ENCODE results near the gene ARVCF. TPM values are rescaled to one million over a fixed set of nuclear protein-coding genes. Genes with fewer than 3 reads are reported as not detected.

ARVCF gene
- total and polyA plus RNA-seq, 9 donors: 55.5 to 117 (median 82.2) TPM

- Histone ChIP-seq H3K9me3 (replicated peaks; ENCODE audit: control insufficient read depth, low read depth, low read length) (no peaks in the 10 kb centered on the region), H3K36me3 (ENCODE audit: control insufficient read depth, insufficient read depth, low read length) (peaks cover 88% of the 10 kb centered on the region), H3K27me3 (ENCODE audit: control insufficient read depth, insufficient read depth, low read length) (no peaks in the 10 kb centered on the region), H3K27ac (ENCODE audit: low read length) (peak overlapping the region; percentile 59), H3K4me1 (ENCODE audit: control insufficient read depth, insufficient read depth, low read length) (peaks cover 63% of the 10 kb centered on the region), H3K4me3 (ENCODE audit: low read length) (no peak overlapping the region)
- no peak for DNase-seq
- 83% methylated on average over 11 of the region's 15 CpGs for WGBS (ENCODE audit: insufficient coverage)
Observed at GRCh38 chr22:19964701-19965386, 51.8 kb downstream of the ARVCF start.

DNA sequence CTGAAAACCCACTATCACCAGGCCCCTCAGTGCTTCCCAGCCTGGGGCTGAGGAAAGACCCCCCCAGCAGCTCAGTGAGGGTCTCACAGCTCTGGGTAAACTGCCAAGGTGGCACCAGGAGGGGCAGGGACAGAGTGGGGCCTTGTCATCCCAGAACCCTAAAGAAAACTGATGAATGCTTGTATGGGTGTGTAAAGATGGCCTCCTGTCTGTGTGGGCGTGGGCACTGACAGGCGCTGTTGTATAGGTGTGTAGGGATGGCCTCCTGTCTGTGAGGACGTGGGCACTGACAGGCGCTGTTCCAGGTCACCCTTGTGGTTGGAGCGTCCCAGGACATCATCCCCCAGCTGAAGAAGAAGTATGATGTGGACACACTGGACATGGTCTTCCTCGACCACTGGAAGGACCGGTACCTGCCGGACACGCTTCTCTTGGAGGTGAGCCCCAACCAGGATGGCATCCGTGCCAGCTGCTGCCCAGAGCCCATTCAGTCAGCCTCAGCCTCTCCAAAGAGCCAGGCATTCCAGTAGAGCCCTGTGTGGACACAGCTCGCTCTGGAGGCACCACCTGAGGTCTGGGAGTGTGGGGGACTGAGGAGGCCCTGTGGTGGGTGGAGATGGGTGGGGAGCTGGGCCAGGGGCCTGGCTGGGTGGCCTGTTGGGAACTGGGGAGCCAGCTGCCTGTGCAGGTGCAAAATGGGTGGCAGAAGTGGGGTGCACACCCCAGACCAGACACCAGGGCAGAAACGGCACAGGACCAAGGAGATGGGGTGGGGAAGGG, 52.6 kb downstream of the ARVCF start:
- no peaks in the 10 kb centered on the region for H3K9me3 ChIP-seq (replicated peaks; ENCODE audit: control insufficient read depth, low read depth, low read length)
- no peaks in the 10 kb centered on the region for H3K27me3 ChIP-seq (ENCODE audit: control insufficient read depth, insufficient read depth, low read length)
- H3K27ac ChIP-seq (ENCODE audit: low read length): no peak overlapping the region
- peaks cover 63% of the 10 kb centered on the region for H3K4me1 ChIP-seq (ENCODE audit: control insufficient read depth, insufficient read depth, low read length)
- peaks cover 80% of the 10 kb centered on the region for H3K36me3 ChIP-seq (ENCODE audit: control insufficient read depth, insufficient read depth, low read length)
- DNase-seq: no peak
- WGBS (ENCODE audit: insufficient coverage): 93% methylated on average over 11 of the region's 12 CpGs
- no peak overlapping the region for H3K4me3 ChIP-seq (ENCODE audit: low read length)

DNA sequence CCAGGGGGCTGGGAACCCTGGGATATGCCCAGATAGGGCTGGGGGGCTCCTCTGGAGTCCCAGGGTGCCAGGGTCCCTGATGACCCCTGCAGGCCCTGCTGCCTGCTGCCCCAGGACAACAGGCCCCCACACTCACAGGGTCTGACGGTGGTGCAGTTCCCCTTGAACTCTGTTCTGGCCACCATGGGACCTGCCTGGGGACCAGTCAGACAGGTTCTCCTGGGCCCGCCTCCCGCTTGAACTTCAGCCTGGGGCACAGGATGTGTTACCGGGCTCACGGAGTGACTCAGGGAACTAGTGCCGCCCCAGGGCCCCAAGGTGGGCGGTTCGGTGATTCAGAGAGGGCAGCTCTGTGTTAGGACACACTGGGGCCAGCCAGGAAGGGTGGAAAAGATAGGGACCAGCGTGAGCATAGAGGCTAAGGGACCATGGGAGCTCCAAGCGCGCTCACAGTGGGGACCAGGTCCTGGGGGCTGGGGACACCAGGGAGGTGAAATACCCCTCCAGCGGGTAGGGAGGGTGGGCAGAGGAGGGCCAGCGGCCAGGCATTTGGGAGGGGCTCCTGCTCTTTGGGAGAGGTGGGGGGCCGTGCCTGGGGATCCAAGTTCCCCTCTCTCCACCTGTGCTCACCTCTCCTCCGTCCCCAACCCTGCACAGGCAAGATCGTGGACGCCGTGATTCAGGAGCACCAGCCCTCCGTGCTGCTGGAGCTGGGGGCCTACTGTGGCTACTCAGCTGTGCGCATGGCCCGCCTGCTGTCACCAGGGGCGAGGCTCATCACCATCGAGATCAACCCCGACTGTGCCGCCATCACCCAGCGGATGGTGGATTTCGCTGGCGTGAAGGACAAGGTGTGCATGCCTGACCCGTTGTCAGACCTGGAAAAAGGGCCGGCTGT, 53.5 kb downstream of the ARVCF start:
- peaks cover 73% of the 10 kb centered on the region for H3K36me3 ChIP-seq (ENCODE audit: control insufficient read depth, insufficient read depth, low read length)

DNA sequence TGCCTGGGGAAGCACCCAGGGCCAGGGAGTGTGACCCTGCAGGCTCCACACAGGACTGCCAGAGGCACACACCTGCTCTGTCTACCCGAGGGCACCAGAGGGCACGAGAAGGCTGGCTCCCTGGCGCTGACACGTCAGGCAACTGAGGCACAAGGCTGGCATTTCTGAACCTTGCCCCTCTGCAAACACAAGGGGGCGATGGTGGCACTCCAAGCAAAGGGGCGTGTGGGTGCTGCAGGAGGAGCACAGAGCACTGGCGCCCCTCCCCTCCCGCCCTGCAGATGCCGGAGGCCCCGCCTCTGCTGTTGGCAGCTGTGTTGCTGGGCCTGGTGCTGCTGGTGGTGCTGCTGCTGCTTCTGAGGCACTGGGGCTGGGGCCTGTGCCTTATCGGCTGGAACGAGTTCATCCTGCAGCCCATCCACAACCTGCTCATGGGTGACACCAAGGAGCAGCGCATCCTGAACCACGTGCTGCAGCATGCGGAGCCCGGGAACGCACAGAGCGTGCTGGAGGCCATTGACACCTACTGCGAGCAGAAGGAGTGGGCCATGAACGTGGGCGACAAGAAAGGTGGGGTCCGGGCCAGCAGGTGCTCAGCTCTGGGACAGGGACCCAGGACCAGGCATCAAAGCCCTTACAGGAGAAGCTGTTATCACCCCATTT, 54.2 kb downstream of the ARVCF start:
- H3K27me3 ChIP-seq (ENCODE audit: control insufficient read depth, insufficient read depth, low read length): no peaks in the 10 kb centered on the region
- peaks cover 65% of the 10 kb centered on the region for H3K36me3 ChIP-seq (ENCODE audit: control insufficient read depth, insufficient read depth, low read length)
- H3K27ac ChIP-seq (ENCODE audit: low read length): no peak overlapping the region
- 46% methylated on average over 20 of the region's 22 CpGs for WGBS (ENCODE audit: insufficient coverage)
- peaks cover 64% of the 10 kb centered on the region for H3K4me1 ChIP-seq (ENCODE audit: control insufficient read depth, insufficient read depth, low read length)
- H3K9me3 ChIP-seq (replicated peaks; ENCODE audit: control insufficient read depth, low read depth, low read length): no peaks in the 10 kb centered on the region
- no peak overlapping the region for H3K4me3 ChIP-seq (ENCODE audit: low read length)
- peak; percentile 77 for DNase-seq

More for the DNA sequence above, 53.5 kb downstream of the ARVCF start:
- no peak for DNase-seq
- Histone ChIP-seq H3K27ac (ENCODE audit: low read length) (no peak overlapping the region), H3K27me3 (ENCODE audit: control insufficient read depth, insufficient read depth, low read length) (no peaks in the 10 kb centered on the region), H3K4me3 (ENCODE audit: low read length) (no peak overlapping the region), H3K9me3 (replicated peaks; ENCODE audit: control insufficient read depth, low read depth, low read length) (no peaks in the 10 kb centered on the region), H3K4me1 (ENCODE audit: control insufficient read depth, insufficient read depth, low read length) (peaks cover 69% of the 10 kb centered on the region)
- 71% methylated on average over 26 of the region's 30 CpGs for WGBS (ENCODE audit: insufficient coverage)

DNA sequence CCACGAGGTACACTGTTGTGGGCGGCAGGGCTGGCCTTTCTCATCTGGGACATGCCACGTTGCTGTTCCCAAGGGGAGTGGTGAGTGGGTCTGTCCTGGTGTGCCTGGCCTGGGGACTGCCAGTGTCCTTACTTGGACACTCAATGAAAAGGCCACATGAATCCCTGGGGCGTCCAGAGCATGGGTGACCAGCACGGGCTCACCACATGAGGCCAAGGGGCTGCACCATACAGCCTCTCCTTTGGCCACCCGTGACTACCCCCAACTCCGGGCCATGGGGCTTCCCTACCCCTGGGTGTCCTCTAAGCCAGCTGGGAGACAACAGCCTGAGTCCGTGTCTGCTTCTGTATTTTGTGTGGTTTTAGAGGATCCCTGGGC, 54.8 kb downstream of the ARVCF start:
- no peaks in the 10 kb centered on the region for H3K9me3 ChIP-seq (replicated peaks; ENCODE audit: control insufficient read depth, low read depth, low read length)
- peaks cover 61% of the 10 kb centered on the region for H3K4me1 ChIP-seq (ENCODE audit: control insufficient read depth, insufficient read depth, low read length)
- H3K27me3 ChIP-seq (ENCODE audit: control insufficient read depth, insufficient read depth, low read length): no peaks in the 10 kb centered on the region
- peaks cover 60% of the 10 kb centered on the region for H3K36me3 ChIP-seq (ENCODE audit: control insufficient read depth, insufficient read depth, low read length)
- WGBS (ENCODE audit: insufficient coverage): 93% methylated on average over 3 of the region's 8 CpGs
- H3K27ac ChIP-seq (ENCODE audit: low read length): no peak overlapping the region
- H3K4me3 ChIP-seq (ENCODE audit: low read length): no peak overlapping the region
- no peak for DNase-seq

DNA sequence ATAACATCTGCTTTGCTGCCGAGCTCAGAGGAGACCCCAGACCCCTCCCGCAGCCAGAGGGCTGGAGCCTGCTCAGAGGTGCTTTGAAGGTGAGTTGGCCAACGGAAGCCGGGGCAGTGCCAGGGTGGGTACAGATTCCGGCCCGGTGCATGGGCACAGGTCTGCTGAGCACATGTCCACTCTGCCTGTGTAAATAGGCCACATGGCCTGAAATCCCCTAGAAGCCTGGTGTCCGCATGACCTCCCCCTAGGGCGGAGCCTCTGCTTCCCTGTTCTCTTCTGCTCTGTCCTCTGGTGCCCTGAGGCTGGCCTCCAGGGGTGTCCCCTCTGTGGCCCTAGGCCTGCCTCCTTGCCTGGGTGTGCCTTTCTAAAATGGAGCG, 55.4 kb downstream of the ARVCF start:
- Histone ChIP-seq H3K36me3 (ENCODE audit: control insufficient read depth, insufficient read depth, low read length) (peaks cover 53% of the 10 kb centered on the region), H3K27me3 (ENCODE audit: control insufficient read depth, insufficient read depth, low read length) (no peaks in the 10 kb centered on the region), H3K9me3 (replicated peaks; ENCODE audit: control insufficient read depth, low read depth, low read length) (no peaks in the 10 kb centered on the region), H3K4me1 (ENCODE audit: control insufficient read depth, insufficient read depth, low read length) (peaks cover 55% of the 10 kb centered on the region), H3K4me3 (ENCODE audit: low read length) (no peak overlapping the region), H3K27ac (ENCODE audit: low read length) (no peak overlapping the region)
- 79% methylated on average over 9 of the region's 9 CpGs for WGBS (ENCODE audit: insufficient coverage)
- no peak for DNase-seq

- Histone ChIP-seq H3K4me1 (ENCODE audit: control insufficient read depth, insufficient read depth, low read length) (peaks cover 50% of the 10 kb centered on the region), H3K9me3 (replicated peaks; ENCODE audit: control insufficient read depth, low read depth, low read length) (no peaks in the 10 kb centered on the region), H3K27me3 (ENCODE audit: control insufficient read depth, insufficient read depth, low read length) (no peaks in the 10 kb centered on the region), H3K4me3 (ENCODE audit: low read length) (no peak overlapping the region), H3K36me3 (ENCODE audit: control insufficient read depth, insufficient read depth, low read length) (peaks cover 48% of the 10 kb centered on the region), H3K27ac (ENCODE audit: low read length) (no peak overlapping the region)
- WGBS (ENCODE audit: insufficient coverage): 91% methylated on average over 8 of the region's 12 CpGs
- DNase-seq: no peak
Observed at GRCh38 chr22:19960491-19961200, 56.0 kb downstream of the ARVCF start.

DNA sequence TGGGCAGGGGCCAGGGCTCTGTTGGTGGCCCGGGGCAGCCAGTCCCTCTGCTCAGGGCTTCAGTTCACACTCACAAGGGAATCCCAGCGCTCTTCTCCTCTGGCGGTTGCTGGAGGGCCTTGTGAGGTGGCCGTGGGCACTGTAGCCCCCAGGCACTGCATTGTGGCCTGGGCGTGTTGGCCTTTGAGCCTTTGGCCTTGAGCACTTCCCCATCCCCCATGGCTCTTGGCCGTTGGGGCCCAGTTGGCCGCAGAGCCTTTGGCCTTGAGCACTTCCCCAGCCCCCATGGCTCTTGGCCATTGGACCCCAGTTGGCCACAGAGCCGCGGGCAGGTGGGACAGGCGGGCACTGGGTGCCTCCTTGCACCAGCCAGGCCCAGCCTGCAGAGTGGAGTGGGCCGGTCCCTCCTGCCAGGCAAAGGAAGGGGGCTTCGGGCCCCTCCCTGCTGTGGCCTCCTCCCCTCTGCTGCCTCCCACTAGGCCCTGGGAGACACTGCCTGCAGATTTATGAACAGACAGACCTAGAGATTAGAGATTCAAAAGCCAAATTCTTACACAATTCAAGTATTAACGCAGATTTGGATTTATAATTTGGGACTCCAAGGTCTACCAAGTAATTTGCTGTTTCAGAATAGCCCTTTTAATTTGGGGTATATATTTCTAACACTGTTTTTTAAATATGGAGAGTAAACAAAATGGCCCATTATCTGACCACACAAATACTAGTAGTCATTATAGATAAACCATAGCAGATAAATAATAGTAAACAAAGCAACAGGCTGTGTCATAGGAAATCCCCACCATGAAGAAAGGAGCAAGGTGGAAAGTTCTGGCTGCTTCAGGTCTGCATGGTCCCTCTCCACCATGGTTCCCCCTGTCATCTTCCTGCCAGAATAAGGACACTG, 56.8 kb downstream of the ARVCF start:
- H3K36me3 ChIP-seq (ENCODE audit: control insufficient read depth, insufficient read depth, low read length): peaks cover 49% of the 10 kb centered on the region
- 24% methylated on average over 10 of the region's 13 CpGs for WGBS (ENCODE audit: insufficient coverage)
- H3K4me3 ChIP-seq (ENCODE audit: low read length): no peak overlapping the region
- H3K27ac ChIP-seq (ENCODE audit: low read length): peak overlapping the region; percentile 81
- no peaks in the 10 kb centered on the region for H3K27me3 ChIP-seq (ENCODE audit: control insufficient read depth, insufficient read depth, low read length)
- peaks cover 44% of the 10 kb centered on the region for H3K4me1 ChIP-seq (ENCODE audit: control insufficient read depth, insufficient read depth, low read length)
- no peak for DNase-seq
- H3K9me3 ChIP-seq (replicated peaks; ENCODE audit: control insufficient read depth, low read depth, low read length): no peaks in the 10 kb centered on the region

Data from muscle of leg (tissue), 11 donors.